Chondrocyte (in vitro differentiated cells): ENCODE results near the gene DNAL4. TPM values are rescaled to one million over a fixed set of nuclear protein-coding genes. Genes with fewer than 3 reads are reported as not detected.

Source experiments
- DNase-seq: peaks from one replicate; pipeline ENCODE4 v3.0.0; 2021; ENCODE audit warnings: mixed read lengths, low spot score
- H3K27ac Mint-ChIP-seq: one replicate; pipeline ENCODE4 v1.8.0; 2021; ENCODE audit warnings: mild to moderate bottlenecking, moderate library complexity, mixed read lengths; ENCODE audit not compliant: unreplicated experiment
- H3K27me3 Mint-ChIP-seq: 2 replicates; pipeline ENCODE4 v1.8.0; 2021; ENCODE audit warnings: low read depth, mixed read lengths
- H3K36me3 Mint-ChIP-seq: 2 replicates; pipeline ENCODE4 v1.8.0; 2021; ENCODE audit warnings: low read depth, mixed read lengths
- H3K4me1 Mint-ChIP-seq: 2 replicates; pipeline ENCODE4 v1.8.0; 2021; ENCODE audit warnings: low read depth, mild to moderate bottlenecking, mixed read lengths
- H3K4me3 Mint-ChIP-seq: one replicate; pipeline ENCODE4 v1.8.0; 2021; ENCODE audit warnings: mild to moderate bottlenecking, moderate library complexity, mixed read lengths; ENCODE audit not compliant: unreplicated experiment
- H3K9me3 Mint-ChIP-seq: 2 replicates; pipeline ENCODE4 v1.8.0; 2021; ENCODE audit warnings: low read depth, mixed read lengths
- CTCF ChIP-seq: fragments of 200-600 bp; sonication (generic); IDR thresholded peaks from 2 replicates; pipeline ENCODE4 v1.5.0; 2021; ENCODE audit warnings: antibody characterized with exemption, mild to moderate bottlenecking, moderate library complexity
- total RNA-seq: library from RNA; stranded (reverse); gene quantifications from 3 replicates; pipeline ENCODE4 v1.2.1, GENCODE V29; 2021

Gene DNAL4
- total RNA-seq, 1 donor from 2014 or later: 11.8 TPM

DNA sequence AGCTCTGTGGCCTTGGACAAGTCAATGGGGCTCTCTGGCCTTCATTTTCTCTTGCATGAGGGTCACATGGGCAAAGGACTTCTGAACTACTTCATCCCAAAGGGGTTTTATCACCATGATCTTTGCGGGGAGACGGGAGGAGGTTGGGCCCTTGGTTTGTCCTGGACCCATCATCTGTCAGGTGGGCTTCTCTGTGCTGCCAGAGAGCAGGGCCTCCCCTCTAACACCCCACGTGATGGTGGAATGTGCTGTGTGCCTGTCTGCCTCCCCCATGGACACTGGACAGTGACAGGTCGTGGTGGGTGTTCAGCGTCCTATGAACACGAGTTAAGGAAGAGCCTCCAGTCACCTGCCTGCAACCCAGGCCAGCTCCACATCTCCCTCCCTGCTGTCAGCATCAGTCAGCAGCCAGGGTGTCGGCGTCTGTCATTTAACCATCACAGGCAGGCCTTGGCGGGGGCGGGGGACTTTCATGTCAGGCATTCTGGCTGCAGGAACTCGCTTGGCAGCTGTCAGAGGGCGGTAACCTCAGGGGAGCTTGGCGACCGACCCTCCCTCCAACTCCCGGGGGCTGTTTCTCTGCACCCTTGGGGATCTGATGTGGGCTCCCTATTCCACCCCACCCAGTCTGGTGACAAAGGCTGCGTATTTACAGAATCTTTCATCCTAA lies 35.5 kb downstream of the DNAL4 start:
- no peaks in the 10 kb centered on the region for H3K36me3 Mint-ChIP-seq
- H3K9me3 Mint-ChIP-seq: no peaks in the 10 kb centered on the region
- no peaks in the 10 kb centered on the region for H3K27me3 Mint-ChIP-seq
- TF ChIP-seq CTCF: no peak
- no peak overlapping the region for H3K4me3 Mint-ChIP-seq
- H3K27ac Mint-ChIP-seq: no peak overlapping the region
- peaks cover 34% of the 10 kb centered on the region for H3K4me1 Mint-ChIP-seq
- no peak for DNase-seq

DNA sequence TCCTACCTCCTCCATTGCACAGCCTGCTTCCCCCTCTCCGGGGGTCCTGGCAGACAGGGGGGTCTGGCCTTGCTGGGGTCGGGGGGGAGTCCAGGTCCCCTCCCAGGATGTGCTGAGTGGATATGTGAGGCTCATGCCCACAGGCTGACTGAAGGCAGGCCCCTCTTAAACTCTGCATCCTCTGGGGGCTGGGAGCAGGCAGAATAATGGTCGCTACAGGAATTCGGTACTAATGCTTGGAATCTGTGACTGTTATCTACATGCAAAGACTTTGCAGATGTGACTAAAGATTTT lies 36.5 kb downstream of the DNAL4 start:
- Mint-ChIP-seq H3K4me3 (no peak overlapping the region), H3K27ac (no peak overlapping the region), H3K36me3 (peaks cover 3% of the 10 kb centered on the region), H3K27me3 (no peaks in the 10 kb centered on the region), H3K4me1 (peaks cover 35% of the 10 kb centered on the region), H3K9me3 (no peaks in the 10 kb centered on the region)
- TF ChIP-seq CTCF: no peak
- no peak for DNase-seq

DNA sequence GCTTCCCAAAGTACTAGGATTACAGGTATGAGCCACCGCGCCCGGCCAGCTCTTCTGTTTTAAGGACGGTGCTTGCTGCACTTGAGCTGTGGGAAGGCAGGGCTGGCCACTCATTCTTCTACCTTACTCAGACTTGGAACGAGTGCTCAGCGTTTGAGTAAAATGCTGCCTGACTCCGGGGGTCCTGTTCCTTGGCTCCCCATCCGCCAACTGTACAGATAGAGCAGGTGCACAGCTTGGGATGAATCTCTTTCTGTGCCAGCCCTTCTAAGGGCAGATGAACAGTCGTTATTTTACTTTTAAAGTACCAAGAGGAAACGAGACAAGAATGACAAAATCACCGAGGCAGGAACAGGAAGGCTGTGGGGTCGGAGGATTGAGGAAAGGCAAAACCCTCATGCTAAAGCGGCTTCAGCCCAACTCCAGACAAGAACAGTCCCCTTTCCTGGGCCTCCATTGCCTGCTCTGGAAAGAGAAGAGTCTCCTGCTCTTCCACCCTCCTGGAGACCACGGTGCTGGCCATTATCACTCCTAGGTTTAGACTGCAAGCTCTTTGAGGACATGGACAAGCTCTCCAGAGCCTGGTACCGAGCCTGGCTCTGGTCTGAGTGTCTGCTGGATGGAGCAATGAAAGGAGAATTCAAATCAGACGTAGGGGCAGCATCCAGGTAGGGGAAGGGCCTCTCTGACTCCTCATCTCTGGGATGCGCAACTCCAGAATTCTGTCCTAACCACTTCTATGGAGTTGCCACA lies 37.1 kb downstream of the DNAL4 start:
- Mint-ChIP-seq H3K27ac (peak overlapping the region; percentile 17), H3K27me3 (no peaks in the 10 kb centered on the region), H3K4me3 (peak overlapping the region; percentile 63), H3K4me1 (peaks cover 35% of the 10 kb centered on the region), H3K36me3 (peaks cover 5% of the 10 kb centered on the region), H3K9me3 (no peaks in the 10 kb centered on the region)
- TF ChIP-seq CTCF: no peak
- DNase-seq: no peak

DNA sequence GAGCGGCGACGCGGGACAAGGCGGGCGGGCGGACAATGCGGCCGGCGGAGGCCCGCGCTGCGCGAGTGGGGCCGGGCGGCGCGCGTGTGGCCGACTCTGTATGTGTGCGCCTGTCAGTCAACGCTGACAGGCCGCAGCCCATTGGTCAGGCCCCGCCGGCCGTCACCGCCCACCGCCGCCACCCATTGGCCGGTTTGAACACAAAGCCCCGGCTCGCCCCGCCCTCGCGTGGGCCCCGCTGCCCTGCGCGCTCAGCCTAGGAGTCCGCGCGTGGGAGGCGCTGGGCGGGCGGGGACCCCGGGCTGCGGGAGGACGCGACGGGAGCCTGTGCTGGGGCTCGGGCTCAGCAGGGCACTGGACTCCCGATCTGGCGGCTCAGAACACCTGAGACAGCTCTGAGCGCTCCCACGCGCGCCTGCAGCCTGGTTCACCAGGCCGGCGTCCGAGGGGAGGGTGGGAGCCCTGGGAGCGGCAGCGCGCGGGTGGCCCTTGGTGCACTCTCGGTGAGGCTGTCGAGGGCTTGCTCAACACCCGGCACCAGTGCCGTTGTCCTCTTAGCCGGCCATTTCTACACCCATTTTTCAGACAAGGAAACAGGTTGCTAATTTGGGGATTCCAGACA lies 37.9 kb downstream of the DNAL4 start, which contains the start of gene SUN2:
SUN2 (minus strand) TSS at position 88 of the 622 bp plus-strand sequence. CDS start 3,370 bp downstream, outside the sequence.
- Mint-ChIP-seq H3K27ac (peak within 1 kb of the TSS; percentile 93), H3K4me3 (peak within 1 kb of the TSS; percentile 89), H3K36me3 (peaks cover 8% of the 10 kb centered on the region), H3K4me1 (peaks cover 34% of the 10 kb centered on the region), H3K27me3 (no peaks in the 10 kb centered on the region), H3K9me3 (no peaks in the 10 kb centered on the region)
- no peak for DNase-seq
- TF ChIP-seq CTCF: no peak

DNA sequence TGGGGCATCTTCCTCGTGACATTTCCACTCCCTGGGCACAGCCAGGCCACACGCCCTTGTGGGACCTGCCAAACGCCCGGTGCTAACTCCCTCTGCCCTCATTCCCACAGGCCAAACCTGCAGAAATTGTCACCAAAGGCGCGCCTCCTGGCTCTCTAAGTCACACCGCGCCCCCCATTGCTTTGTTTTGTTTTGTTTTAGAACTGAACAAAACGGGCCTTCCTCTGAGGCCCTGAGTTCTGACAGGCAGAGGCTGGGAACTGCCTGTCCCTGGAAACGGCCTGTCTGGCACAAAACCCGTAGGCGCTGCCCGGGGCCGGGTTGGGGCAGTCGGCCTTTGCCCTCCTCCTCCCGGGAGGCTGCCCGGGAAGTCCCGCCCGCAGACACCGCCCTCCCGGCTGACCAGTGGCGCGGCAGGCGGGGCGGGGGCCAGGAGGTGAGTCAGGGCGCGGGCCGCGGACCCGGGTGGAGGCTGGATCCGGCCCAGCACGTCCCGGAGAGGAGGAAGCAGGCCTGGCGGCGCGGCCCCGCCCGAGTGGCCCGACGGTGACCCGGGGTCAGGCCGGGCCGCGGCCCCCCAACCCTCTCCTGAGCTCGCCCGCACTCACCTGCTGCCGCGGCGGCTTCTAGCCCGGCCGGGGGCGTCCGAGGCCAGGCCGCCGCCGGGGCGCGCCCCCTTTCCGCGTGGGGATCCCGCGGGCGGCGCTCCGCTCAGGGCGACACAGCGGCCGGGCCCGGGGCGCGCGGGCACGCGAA lies 38.6 kb downstream of the DNAL4 start:
- Mint-ChIP-seq H3K27me3 (no peaks in the 10 kb centered on the region), H3K9me3 (no peaks in the 10 kb centered on the region), H3K27ac (peak overlapping the region; percentile 93), H3K4me1 (peaks cover 27% of the 10 kb centered on the region), H3K36me3 (peaks cover 8% of the 10 kb centered on the region), H3K4me3 (peak overlapping the region; percentile 89)
- DNase-seq: no peak
- peak; percentile 23 for TF ChIP-seq CTCF
